IPS-15b (cell line): ENCODE results near the gene CARS1.

Source experiments
- H3K27me3 ChIP-seq: one replicate; pipeline ENCODE4 v1.6.1; 2013; ENCODE audit warnings: low read length; ENCODE audit not compliant: control insufficient read depth, insufficient read depth
- H3K36me3 ChIP-seq: one replicate; pipeline ENCODE4 v1.6.1; 2013; ENCODE audit warnings: low read length; ENCODE audit not compliant: control insufficient read depth, insufficient read depth
- H3K4me1 ChIP-seq: one replicate; pipeline ENCODE4 v1.6.1; 2013; ENCODE audit warnings: mild to moderate bottlenecking, low read length; ENCODE audit not compliant: control insufficient read depth, insufficient read depth
- H3K4me3 ChIP-seq: one replicate; pipeline ENCODE4 v1.5.1; 2013; ENCODE audit warnings: low read depth, low read length
- H3K9ac ChIP-seq: one replicate; pipeline ENCODE4 v1.6.1; 2013; ENCODE audit warnings: low read depth, mild to moderate bottlenecking, low read length
- H3K9me3 ChIP-seq: one replicate; pipeline ENCODE4 v1.6.1; 2013; ENCODE audit warnings: mild to moderate bottlenecking, low read length; ENCODE audit not compliant: control insufficient read depth, insufficient read depth

CARS1 gene

GRCh38 chr11:3087373-3087772, 30.1 kb upstream of the CARS1 start:
- H3K9me3 ChIP-seq, result no peaks in the 10 kb centered on the region
- peaks cover 2% of the 10 kb centered on the region for H3K4me1 ChIP-seq
- no peak overlapping the region for H3K9ac ChIP-seq
- H3K36me3 ChIP-seq, result no peaks in the 10 kb centered on the region
- H3K4me3 ChIP-seq, result no peak overlapping the region
- no peaks in the 10 kb centered on the region for H3K27me3 ChIP-seq

GRCh38 chr11:3086671-3087150, 29.5 kb upstream of the CARS1 start:
- no peaks in the 10 kb centered on the region for H3K9me3 ChIP-seq
- no peaks in the 10 kb centered on the region for H3K4me1 ChIP-seq
- H3K36me3 ChIP-seq, result no peaks in the 10 kb centered on the region
- no peaks in the 10 kb centered on the region for H3K27me3 ChIP-seq
- no peak overlapping the region for H3K9ac ChIP-seq
- no peak overlapping the region for H3K4me3 ChIP-seq

- Histone ChIP-seq H3K4me1 (no peaks in the 10 kb centered on the region), H3K9me3 (no peaks in the 10 kb centered on the region), H3K9ac (no peak overlapping the region), H3K27me3 (no peaks in the 10 kb centered on the region), H3K4me3 (no peak overlapping the region), H3K36me3 (no peaks in the 10 kb centered on the region)
These were observed 28.9 kb upstream of the CARS1 start for GRCh38 chr11:3086114-3086513.

- H3K9me3 ChIP-seq, result no peaks in the 10 kb centered on the region
- no peak overlapping the region for H3K9ac ChIP-seq
- no peaks in the 10 kb centered on the region for H3K4me1 ChIP-seq
- no peaks in the 10 kb centered on the region for H3K27me3 ChIP-seq
- no peak overlapping the region for H3K4me3 ChIP-seq
- no peaks in the 10 kb centered on the region for H3K36me3 ChIP-seq
These were observed 27.8 kb upstream of the CARS1 start for GRCh38 chr11:3085052-3085451.

DNA sequence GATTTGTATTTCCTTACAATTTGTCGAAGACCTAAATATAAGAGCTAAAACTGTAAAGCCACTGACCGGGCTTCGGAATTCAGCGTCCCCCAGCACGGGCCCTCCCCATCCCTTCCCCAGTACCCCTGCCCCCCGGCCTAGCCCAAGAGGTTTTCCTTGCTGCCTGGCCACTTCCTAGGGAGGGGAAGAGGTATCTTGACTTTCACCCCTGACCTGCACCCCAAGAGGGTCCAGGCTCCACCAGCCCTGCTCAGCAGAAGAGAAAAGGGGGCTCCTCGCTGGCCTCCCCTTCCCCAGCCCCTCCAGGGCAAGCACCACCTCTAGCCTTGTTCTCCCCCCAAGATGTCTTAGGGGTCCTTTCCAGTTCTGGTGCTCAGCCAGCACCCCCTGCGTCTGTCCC, 26.1 kb upstream of the CARS1 start:
- Histone ChIP-seq H3K4me1 (no peaks in the 10 kb centered on the region), H3K9ac (no peak overlapping the region), H3K27me3 (no peaks in the 10 kb centered on the region), H3K4me3 (no peak overlapping the region), H3K9me3 (no peaks in the 10 kb centered on the region), H3K36me3 (no peaks in the 10 kb centered on the region)

DNA sequence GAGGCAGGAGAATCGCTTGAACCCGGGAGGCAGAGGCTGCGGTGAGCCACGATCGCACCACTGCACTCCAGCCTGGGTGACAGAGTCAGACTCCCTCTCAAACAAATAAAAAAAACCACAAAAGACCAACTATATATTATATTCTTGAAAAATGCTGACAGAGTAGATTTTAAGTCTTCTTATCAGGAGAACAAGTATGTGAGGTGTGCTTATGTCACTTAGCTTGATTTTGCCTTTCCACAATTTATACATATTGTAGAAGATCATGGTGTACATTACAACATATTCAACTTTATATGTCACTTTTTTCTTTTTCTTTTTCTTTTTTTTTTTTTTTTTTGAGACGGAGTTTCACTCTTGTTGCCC, 24.1 kb upstream of the CARS1 start:
- H3K9ac ChIP-seq, result no peak overlapping the region
- H3K27me3 ChIP-seq, result no peaks in the 10 kb centered on the region
- H3K36me3 ChIP-seq, result no peaks in the 10 kb centered on the region

DNA sequence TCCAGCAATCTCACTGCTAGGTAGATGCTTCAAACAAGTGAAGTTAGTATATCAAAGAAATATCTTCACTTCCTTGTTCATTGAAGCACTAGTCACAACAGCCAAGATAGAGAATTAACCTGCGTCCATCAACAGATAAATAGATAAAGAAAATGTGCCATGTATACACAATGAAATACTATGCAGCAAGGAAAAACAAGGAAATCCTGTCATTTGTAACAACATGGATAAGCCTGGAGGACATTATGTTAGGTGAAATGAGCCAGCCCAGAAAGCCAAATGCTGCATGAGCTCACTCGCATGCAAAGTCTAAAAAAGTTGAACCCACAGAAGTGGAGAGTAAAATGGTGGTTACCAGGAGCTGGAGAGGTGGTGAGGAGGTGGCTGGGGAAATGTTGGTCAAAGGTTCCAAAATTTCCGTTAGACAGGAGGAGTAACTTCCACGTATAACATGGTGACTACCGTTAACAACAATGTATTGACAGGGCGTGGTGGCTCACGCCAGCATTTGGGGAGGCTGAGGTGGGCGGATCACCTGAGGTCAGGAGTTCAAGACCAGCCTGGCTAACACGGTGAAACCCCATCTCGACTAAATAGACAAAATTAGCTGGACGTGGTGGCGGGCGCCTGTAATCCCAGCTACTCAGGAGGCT, 23.6 kb upstream of the CARS1 start:
- no peaks in the 10 kb centered on the region for H3K27me3 ChIP-seq
- H3K4me3 ChIP-seq, result no peak overlapping the region

More for the DNA sequence above, 24.1 kb upstream of the CARS1 start:
- Histone ChIP-seq H3K9me3 (no peaks in the 10 kb centered on the region), H3K4me3 (no peak overlapping the region), H3K4me1 (no peaks in the 10 kb centered on the region)

DNA sequence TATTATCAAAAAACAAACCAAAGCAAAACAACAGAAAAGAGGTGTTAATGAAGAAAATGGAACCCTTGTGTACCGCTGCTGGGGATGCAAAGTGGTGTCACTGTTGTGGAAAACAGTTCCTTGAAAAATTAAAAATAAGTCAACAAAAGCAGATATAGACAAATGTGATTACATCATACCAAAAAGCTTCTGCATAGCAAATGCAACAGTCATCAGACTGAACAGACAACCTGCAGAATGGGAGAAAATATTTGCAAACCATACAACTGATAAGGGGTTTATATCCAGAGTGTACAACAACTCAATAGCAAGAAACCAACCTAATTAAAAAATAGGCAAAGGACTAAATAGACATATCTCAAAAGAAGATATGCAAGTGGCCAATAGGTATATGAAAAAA, 22.9 kb upstream of the CARS1 start:
- H3K4me1 ChIP-seq, result no peaks in the 10 kb centered on the region
- no peaks in the 10 kb centered on the region for H3K9me3 ChIP-seq
- no peaks in the 10 kb centered on the region for H3K36me3 ChIP-seq
- H3K4me3 ChIP-seq, result no peak overlapping the region
- no peaks in the 10 kb centered on the region for H3K27me3 ChIP-seq
- H3K9ac ChIP-seq, result no peak overlapping the region

More for the DNA sequence above, 23.6 kb upstream of the CARS1 start:
- Histone ChIP-seq H3K9me3 (no peaks in the 10 kb centered on the region), H3K36me3 (no peaks in the 10 kb centered on the region), H3K9ac (no peak overlapping the region), H3K4me1 (no peaks in the 10 kb centered on the region)

DNA sequence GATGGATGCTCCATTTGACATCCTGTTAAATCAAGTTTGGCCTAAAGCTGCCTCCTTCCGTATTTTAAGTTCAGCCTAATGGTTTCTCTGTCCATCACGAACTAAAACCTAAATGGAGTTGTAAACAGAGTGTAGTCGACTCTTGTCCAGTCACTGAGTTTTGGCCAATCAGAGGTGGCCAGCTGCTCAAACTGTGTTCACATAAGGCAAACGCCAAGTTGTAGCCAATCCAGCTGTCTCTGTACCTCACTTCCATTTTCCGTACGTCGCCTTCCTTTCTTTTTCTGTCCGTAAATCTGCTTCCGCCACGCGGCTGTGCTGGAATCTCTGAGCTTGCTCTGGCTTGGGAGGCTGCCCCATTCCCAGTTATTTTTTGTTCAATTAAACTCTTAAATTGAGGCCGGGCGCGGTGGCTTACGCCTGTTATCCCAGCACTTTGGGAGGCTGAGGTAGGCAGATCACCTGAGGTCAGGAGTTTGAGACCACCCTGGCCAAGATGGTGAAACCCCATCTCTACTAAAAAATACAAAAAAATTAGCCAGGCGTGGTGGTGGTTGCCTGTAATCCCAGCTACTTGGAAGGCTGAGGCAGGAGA, 20.7 kb upstream of the CARS1 start:
- no peaks in the 10 kb centered on the region for H3K36me3 ChIP-seq
- H3K4me1 ChIP-seq, result no peaks in the 10 kb centered on the region
- H3K9me3 ChIP-seq, result no peaks in the 10 kb centered on the region
- H3K27me3 ChIP-seq, result no peaks in the 10 kb centered on the region
- H3K4me3 ChIP-seq, result no peak overlapping the region
- H3K9ac ChIP-seq, result no peak overlapping the region

DNA sequence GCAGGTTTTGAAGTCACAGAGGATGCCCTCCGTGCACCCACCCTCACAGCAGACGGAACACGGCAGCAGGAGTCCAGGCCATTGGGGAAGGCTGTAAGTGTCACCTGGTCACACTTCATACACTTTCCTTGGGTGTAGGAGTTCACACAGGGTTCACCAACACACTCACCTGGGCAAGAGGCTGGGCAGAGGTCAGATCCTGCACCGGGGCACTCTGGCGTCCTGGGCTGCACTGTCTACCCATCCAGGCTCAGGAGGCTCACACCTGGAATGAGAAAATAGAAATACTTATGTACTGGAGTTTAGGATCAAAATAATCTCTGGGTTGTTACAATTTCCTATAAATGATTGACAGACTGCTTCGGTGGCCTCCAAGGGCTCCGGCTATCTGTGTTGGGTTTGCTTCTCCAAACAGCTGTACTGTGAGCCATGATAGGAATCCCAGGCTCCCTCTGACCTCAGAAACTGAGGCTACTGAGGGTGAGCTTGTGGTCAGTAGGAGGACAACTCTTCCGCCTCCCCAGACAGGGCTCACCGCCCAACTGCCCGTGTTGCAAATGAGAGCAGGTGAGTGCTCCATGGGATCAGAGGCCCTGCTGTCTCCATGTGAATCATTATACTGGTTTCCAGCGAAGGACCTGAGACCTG, 20.1 kb upstream of the CARS1 start:
- Histone ChIP-seq H3K9me3 (no peaks in the 10 kb centered on the region), H3K27me3 (no peaks in the 10 kb centered on the region), H3K4me3 (no peak overlapping the region), H3K9ac (no peak overlapping the region), H3K4me1 (no peaks in the 10 kb centered on the region), H3K36me3 (no peaks in the 10 kb centered on the region)

DNA sequence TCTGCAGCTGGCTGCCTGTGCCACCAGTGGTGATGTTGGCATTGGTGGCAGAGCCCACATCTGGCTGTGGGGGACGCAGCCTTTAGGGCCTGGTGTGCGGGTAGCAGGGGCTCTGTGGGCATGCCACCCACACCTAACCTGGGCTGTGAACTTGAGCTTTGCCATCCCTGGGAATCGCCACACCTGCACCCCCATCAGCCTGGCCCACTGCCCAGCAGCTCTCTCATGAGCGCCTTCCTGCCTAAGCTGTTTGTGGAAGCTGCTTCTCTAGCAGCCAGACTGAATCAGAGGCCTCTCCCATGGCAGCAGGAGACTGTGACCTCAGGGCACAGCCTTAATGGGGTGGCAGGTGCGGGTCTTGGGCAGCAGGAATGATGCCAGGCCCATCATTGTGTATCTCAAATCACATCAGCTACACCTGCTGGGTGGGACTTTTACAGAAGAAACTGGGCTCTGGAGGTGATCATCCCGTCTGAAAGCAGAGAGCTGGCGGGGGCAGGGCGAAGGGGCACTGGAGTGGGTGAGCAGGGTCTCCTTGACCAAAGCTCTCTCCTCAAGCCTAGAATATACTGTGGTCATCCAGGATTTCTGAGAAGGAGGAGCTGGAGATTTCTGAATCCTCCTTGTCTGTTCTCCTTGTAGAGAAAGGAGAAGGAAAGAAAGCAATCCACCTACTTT, 17.8 kb upstream of the CARS1 start:
- H3K9me3 ChIP-seq, result no peaks in the 10 kb centered on the region
- H3K36me3 ChIP-seq, result no peaks in the 10 kb centered on the region
- H3K4me3 ChIP-seq, result no peak overlapping the region
- H3K27me3 ChIP-seq, result no peaks in the 10 kb centered on the region
- no peaks in the 10 kb centered on the region for H3K4me1 ChIP-seq
- H3K9ac ChIP-seq, result no peak overlapping the region
